Parathyroid adenoma (tissue), 2 donors: ENCODE results near the gene EXOSC2.
"Not testable (repeated sequence)": the region's sequence is repeated elsewhere in the genome, so short reads cannot be mapped to it uniquely, and the experiment has no call there.

Experiments
- H2AFZ ChIP-seq: fragments of 300-600 bp; sonication (generic); one replicate; pipeline ENCODE4 v1.7.0; 2017; ENCODE audit warnings: antibody characterized with exemption, mild to moderate bottlenecking
- H3K27ac ChIP-seq: fragments of 300-600 bp; sonication (generic); one replicate; pipeline ENCODE4 v1.7.0; 2017
- H3K27me3 ChIP-seq: fragments of 300-600 bp; sonication (generic); one replicate; pipeline ENCODE4 v1.7.0; 2017; ENCODE audit warnings: low read length; ENCODE audit not compliant: control insufficient read depth, insufficient read depth
- H3K36me3 ChIP-seq: fragments of 300-600 bp; sonication (generic); one replicate; pipeline ENCODE4 v1.7.0; 2017; ENCODE audit warnings: low read length; ENCODE audit not compliant: control insufficient read depth, insufficient read depth
- H3K4me1 ChIP-seq: fragments of 300-600 bp; sonication (generic); one replicate; pipeline ENCODE4 v1.7.0; 2017; ENCODE audit warnings: control low read depth
- H3K4me2 ChIP-seq: fragments of 300-600 bp; sonication (generic); one replicate; pipeline ENCODE4 v1.7.0; 2017; ENCODE audit warnings: low read length
- H3K4me3 ChIP-seq: fragments of 300-600 bp; sonication (generic); one replicate; pipeline ENCODE4 v1.7.0; 2017; ENCODE audit warnings: low read depth, low read length
- H3K79me2 ChIP-seq: fragments of 300-600 bp; sonication (generic); one replicate; pipeline ENCODE4 v1.7.0; 2017; ENCODE audit warnings: control low read depth
- H3K9ac ChIP-seq: fragments of 300-600 bp; sonication (generic); one replicate; pipeline ENCODE4 v1.7.0; 2017; ENCODE audit warnings: mild to moderate bottlenecking
- H3K9me3 ChIP-seq: fragments of 300-600 bp; sonication (generic); one replicate; pipeline ENCODE4 v1.7.0; 2017; ENCODE audit warnings: low read length; ENCODE audit not compliant: control insufficient read depth
- CTCF ChIP-seq: fragments of 300-600 bp; sonication (generic); IDR thresholded peaks from one replicate; pipeline ENCODE4 v1.7.0; 2017; ENCODE audit warnings: antibody characterized with exemption, mild to moderate bottlenecking
- donor health status: primary hyperparathyroidism.

The EXOSC2 gene

GRCh38 chr9:130680836-130681768 is 12.5 kb upstream of the EXOSC2 start:
- H3K4me2 ChIP-seq: peak overlapping the region; percentile 76
- H3K36me3 ChIP-seq: no peaks in the 10 kb centered on the region
- H3K27ac ChIP-seq: no peak overlapping the region
- H3K9me3 ChIP-seq: no peaks in the 10 kb centered on the region
- H3K79me2 ChIP-seq: no peaks in the 10 kb centered on the region
- H3K4me3 ChIP-seq: peak overlapping the region; percentile 23
- no peaks in the 10 kb centered on the region for H3K4me1 ChIP-seq
- H3K27me3 ChIP-seq: no peaks in the 10 kb centered on the region
- no peak for TF ChIP-seq CTCF
- peak overlapping the region; percentile 33 for H2AFZ ChIP-seq
- H3K9ac ChIP-seq: no peak overlapping the region

DNA sequence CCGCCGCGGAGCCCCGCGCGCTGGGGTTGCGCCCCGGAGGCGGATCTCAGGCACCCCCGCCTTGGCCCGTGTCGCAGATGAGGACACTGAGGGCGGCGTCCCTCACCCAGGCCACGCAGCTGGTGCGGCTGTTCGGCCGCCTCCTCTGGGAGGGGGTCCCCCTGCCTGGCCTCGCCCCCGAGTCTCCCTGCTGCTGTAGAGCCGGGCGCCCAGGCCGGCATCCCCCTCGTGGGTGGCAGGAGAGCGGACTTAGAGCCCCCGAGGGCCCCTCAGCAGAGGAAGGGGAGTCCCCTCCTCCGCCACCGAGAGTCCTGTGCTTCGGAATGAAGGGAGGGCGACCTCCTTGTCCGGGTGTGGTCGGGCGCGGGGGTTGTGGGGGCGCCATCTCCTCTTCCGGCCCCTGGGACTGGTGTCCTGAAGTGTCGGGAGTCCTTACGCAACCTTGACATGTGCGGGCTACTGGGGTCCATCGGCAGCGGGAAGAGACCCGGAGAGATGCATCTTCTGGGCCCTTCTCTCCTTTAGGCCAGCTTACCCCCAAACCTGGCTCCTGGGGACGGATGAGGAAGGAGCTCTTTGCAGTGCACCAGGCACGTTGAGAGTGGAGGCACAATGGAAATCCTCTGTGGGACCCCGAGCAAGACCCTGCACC is 11.7 kb upstream of the EXOSC2 start:
- Histone ChIP-seq H3K9ac (no peak overlapping the region), H3K79me2 (no peaks in the 10 kb centered on the region), H3K36me3 (no peaks in the 10 kb centered on the region), H3K4me3 (peak overlapping the region; percentile 23), H3K27ac (no peak overlapping the region), H3K9me3 (no peaks in the 10 kb centered on the region), H3K4me1 (no peaks in the 10 kb centered on the region), H2AFZ (peak overlapping the region; percentile 64), H3K4me2 (peak overlapping the region; percentile 76), H3K27me3 (no peaks in the 10 kb centered on the region)
- TF ChIP-seq CTCF: no peak

DNA sequence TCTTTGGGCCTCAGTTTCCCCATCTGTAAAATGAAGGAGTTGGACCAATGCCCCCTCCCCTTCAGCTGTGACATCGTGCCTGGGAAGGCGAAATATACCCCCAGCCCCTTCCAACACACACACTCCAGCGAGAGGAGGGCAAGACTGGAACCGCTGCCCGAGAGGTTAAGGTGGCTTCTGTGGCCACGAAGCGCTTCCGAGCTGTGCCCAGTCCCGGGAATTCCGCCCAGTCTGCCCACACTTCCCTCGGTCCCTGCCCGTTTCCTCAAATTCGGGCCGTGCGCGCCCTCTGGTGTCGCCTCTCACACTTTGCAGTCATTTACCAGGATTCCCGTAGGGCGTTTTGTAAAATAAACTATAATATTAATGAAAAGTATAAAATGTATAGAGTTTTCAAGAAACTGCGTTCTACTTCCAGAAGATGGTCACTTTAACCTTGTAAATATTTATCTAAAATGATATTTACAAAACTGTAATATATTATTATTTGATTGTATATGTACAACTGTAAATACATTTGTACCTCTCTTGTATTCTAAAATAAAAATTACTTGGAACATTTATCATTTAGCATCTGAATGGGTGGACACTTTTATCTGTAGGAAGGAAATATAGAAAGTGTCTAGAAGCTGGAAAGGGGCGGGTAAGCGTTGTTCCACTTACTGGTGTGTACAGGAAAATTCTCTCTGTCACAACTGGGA is 11.0 kb upstream of the EXOSC2 start:
- Histone ChIP-seq H3K27ac (no peak overlapping the region), H3K9me3 (no peaks in the 10 kb centered on the region), H2AFZ (peak overlapping the region; percentile 64), H3K4me3 (peak overlapping the region; percentile 23), H3K4me2 (peak overlapping the region; percentile 76), H3K4me1 (no peaks in the 10 kb centered on the region), H3K36me3 (no peaks in the 10 kb centered on the region), H3K27me3 (no peaks in the 10 kb centered on the region), H3K9ac (no peak overlapping the region), H3K79me2 (no peaks in the 10 kb centered on the region)
- peak; percentile 61 for TF ChIP-seq CTCF

DNA sequence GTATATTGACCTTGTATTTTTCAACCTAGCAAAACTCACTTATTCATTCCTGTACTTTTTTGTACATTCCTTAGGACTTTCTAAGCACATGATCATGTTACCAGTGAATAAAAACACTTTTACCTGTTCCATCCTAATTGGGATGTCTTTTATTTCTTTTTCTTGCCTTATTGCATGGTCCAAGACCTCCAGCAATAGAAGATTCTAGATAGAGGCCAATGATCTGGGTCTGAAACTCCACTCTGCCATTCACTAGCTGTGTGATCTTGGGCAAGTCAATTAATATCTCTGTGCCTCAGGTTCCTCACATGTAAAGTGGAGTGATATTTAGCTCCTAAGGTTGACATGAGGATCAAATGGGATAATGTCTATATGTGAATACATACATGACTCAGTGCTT is 8.5 kb upstream of the EXOSC2 start:
- Histone ChIP-seq H3K79me2 (no peaks in the 10 kb centered on the region), H2AFZ (no peak overlapping the region), H3K9ac (no peak overlapping the region), H3K27ac (no peak overlapping the region), H3K36me3 (no peaks in the 10 kb centered on the region), H3K27me3 (no peaks in the 10 kb centered on the region), H3K4me2 (no peak overlapping the region), H3K4me1 (no peaks in the 10 kb centered on the region), H3K9me3 (no peaks in the 10 kb centered on the region), H3K4me3 (no peak overlapping the region)
- no peak for TF ChIP-seq CTCF

GRCh38 chr9:130685945-130686344 is 7.6 kb upstream of the EXOSC2 start:
- not testable (repeated sequence) for H2AFZ ChIP-seq, H3K4me1 ChIP-seq, H3K9me3 ChIP-seq, H3K36me3 ChIP-seq, H3K9ac ChIP-seq, H3K27me3 ChIP-seq, H3K27ac ChIP-seq, H3K4me3 ChIP-seq, H3K4me2 ChIP-seq, H3K79me2 ChIP-seq
